GM15510 (cell line): ENCODE measurements around the gene NR4A1.

Experiments used
- POLR2A ChIP-seq: IDR thresholded peaks from 3 replicates; pipeline ENCODE4 v1.6.1; 2011; ENCODE audit warnings: borderline replicate concordance; ENCODE audit not compliant: insufficient read length; ENCODE audit errors: extremely low read depth

The NR4A1 gene

DNA sequence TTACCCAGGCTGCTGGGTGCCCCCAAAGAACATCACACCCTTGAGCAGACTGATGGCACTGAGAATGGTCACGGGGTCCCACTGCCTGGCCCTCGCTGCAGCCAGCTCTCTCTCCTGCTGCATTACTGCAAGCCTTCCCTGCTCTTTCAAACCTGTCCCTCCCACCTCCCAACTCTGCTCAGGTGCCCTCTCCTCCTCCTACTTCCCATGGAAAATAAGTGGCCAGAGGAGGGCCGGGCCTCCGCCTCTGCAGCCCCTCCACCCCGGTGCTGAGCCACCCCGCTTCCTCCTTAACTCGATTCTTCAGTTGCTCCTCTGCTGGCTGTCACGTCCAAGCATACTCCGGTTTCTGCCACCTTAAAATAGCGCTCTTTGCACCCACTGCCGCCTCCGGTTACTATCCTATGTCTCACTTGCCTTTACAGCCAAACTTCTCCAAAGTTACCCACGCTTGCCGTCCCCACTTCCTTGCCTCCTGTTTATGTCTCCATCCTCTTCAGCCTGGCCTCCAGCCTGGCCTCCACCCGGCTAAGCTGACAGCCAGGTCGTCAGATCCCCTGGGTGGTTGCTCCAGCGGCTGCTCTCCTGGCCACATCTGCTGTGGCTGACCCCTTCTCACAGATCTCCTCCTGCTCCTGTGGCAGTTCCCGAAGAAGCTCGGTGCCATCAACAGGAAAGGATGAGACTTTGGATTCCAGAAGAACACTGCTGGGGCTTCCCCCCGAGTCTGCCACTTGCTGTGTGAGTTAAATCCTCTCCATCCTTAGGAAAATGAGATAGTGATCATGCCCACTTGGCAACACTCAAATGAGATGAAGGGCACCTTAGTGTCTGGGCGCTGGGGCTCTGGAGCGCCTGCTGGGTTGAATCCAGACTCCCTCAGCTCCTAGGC, 35.9 kb downstream of the NR4A1 start:
- TF ChIP-seq POLR2A: no peak

DNA sequence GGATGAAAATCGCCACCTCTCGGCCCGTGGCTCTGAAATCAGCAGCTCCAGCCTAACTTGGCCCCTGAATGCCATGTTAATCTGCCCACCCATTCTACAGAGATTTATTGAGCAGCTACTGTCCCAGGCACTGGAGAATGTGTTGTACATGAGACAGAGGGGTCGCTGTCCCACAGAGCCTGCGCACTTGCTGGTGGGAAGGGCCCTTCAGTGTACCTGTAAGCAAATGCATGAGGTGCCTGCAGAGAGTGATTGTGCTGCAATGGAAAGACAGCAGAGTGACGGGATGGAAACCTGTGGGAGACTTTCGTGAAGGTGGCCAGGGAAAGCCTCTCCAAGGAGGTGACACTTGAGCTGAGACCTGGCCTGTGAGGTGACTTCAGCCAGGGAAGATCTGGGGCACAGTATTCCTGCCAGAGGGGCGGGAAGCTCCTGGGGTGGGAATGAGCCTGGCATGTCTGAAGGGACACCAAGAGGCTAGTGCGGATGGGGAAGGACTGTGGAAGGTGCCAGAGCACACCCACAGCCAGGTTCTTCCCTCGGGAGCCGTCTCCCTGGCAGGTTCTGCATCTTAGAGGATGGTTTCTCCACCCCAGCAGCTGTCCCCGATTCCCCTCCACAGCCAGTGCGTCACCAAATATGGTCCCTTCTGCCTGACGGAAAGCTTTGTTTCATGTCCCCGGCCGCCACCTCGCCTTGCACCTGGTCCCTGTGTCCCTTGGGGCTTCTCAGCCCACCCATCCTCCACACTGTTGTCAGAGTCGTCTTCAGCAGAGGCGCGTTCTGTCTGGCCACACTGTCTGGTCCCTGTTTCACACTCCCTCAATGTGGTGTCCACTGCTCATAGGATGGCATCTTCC, 36.9 kb downstream of the NR4A1 start:
- no peak for TF ChIP-seq POLR2A

DNA sequence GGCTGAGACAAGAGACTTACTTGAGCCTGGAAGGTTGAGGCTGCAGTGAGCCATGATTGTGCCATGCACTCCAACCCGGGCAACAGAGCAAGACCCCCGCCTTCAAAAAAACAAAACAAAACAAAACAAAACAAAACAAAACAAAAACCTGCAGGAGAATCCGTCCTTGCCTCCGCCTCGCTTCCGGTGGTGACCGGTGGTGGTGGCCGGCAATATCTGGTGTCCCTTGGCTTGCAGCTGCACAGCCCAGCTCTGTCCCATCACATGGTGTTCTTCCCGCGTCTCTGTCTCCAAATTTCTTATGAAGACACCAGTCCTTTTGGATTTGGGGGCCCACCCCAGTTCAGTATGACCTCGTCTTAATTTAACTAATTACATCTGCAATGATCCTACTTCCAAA, 38.2 kb downstream of the NR4A1 start:
- TF ChIP-seq POLR2A: no peak

DNA sequence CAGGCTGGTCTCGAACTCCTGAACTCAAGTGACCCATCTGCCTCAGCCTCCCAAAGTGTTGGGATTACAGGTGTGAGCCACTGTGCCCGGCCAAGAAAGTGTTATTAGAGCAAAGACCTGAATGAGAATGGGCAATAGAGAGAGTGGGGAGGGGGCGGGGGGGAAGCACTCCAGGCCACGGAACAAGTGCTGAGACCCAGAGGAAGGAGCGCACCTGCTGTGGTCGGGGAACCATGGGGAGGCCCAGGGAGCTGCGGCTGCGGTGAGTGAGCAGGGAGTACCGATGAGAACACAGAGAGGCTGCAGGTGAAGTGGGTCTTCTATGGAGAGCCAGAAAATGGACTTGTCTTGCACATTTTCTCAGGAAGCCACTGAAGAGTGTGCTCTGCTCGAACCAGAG, 39.0 kb downstream of the NR4A1 start:
- no peak for TF ChIP-seq POLR2A

DNA sequence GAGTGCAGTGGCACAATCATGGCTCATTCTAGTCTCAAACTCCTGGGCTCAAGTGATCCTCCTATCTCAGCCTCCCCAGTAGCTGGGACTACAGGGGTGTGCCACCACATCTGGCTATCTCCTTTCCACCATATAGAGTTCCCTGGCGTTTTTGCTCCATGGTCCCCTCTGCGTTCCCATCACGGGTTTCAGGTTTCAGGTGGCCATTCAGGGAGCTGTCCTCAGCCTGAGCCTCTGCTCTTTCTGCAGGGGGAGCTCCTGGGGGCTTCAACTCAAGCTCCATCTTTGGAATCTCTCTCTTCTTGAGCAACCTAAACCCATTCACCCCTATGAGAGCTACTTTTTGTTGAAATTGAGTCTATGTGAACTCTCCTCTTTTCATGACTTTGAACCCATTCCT, 39.8 kb downstream of the NR4A1 start:
- no peak for TF ChIP-seq POLR2A

DNA sequence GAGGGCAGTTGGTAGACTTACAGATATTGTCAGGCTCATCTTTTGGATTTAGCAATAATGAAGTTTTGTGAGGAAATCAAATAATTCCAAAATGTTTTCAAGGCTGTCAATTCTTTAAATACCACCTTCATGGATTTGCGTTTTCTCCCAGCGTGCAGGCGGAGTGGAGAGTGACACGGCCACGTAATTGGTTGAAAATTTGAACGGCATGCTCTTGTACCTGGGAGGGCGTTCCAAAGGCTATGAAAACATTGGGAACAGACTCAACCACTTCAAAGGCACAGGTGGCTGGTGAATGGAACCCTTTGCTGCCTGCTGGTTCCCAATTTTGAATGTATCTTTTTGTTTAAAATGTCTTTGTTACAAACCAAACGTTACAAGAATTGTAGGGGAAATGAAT, 40.6 kb downstream of the NR4A1 start:
- TF ChIP-seq POLR2A: no peak

DNA sequence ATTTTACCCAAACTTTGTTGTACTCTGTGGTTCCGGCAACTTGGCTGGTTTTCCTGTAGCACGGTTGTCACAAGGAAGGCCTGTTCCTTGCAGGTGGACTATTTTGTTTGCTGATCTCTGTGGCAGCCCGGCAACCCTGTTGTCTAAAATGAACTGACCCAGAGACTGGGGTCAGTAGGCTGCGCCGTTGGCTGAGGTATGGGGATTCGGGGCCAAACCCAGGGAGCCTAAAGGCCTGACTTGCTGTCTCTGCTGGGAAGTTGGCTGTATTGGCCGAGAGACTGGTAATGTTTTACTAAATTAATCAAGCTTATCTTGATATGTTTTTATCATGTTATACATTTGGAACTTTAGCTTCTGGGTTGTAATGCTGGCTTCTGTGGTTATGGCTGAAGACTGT, 42.1 kb downstream of the NR4A1 start:
- no peak for TF ChIP-seq POLR2A

DNA sequence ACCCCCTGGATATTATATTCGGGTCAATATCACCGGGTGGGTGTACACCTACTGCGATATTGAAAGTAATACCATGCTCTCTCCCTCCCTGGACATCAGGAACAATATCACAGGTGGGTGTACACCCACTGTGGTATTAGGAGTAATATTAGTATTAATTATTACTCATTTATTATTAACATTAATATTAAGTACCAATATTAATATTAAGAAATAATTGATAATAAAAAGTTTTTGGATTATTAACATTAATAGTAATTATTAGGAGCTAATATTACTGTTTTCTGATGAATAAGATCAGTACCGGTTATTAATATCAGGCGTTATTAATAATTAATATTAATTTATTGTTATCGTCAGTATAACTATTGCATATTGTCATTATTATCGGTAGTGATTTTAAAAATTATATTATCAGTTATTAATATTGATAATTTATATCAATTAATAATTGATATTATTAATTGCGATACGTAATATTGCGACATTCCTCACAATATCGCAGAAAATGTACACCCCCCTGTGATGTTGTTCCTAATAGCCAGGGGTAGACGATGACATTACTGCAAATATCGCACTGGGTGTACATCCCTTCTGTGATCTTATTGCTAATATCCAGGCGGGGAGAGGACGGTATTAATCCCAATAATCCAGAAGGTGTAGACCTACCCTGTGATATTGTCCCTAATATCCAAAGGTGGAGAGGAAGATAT, 45.2 kb downstream of the NR4A1 start:
- no peak for TF ChIP-seq POLR2A

DNA sequence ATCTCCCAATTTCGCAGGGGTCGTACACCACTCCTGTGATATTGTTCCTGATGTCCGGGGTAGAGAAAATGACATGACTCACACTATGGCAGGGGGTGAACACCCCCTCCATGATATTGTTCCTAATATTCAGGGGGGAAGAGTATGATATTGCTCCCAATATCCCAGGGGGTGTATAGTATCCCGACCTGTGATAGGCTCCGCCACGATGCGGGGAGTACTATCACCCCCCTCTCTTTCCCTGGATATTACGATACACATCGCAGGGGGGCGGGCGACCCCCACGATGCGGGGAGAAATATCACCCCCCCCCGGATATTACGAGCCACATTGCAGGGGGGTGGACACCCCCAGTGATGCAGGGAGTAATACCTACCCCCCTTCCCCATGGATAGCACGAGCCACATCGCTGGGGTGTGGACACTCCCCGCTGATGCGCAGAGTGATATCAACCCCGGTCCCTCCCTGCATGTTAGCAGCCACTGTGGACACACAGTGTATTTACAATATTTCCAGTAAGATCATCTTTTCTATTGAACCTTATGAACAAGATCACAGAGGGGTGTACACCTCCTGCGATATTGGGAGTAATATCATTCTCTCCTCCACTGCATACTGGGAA, 45.9 kb downstream of the NR4A1 start:
- TF ChIP-seq POLR2A: no peak
